HG03196 (cell line): ENCODE data around the gene CSMD2.

ENCODE experiments used
- ATAC-seq: cut with Tn5 transposase; IDR thresholded peaks from one replicate; pipeline ENCODE4 v1.9.1; 2021; ENCODE audit not compliant: unreplicated experiment

The CSMD2 gene

GRCh38 chr1:33698361-33699035 is 466.5 kb downstream of the CSMD2 start:
- no peak for ATAC-seq

- ATAC-seq, result no peak
These were observed 467.2 kb downstream of the CSMD2 start for GRCh38 chr1:33697816-33698215.

- no peak for ATAC-seq
These were observed 468.1 kb downstream of the CSMD2 start for GRCh38 chr1:33696962-33697361.

- no peak for ATAC-seq
These were observed 468.7 kb downstream of the CSMD2 start for GRCh38 chr1:33696311-33696710.

GRCh38 chr1:33692206-33693188 is 472.5 kb downstream of the CSMD2 start:
- ATAC-seq, result no peak

GRCh38 chr1:33687000-33687399 is 478.0 kb downstream of the CSMD2 start:
- no peak for ATAC-seq

- ATAC-seq, result no peak
These were observed 478.5 kb downstream of the CSMD2 start for GRCh38 chr1:33686551-33686950.

- ATAC-seq, result no peak
These were observed 479.8 kb downstream of the CSMD2 start for GRCh38 chr1:33685256-33685655.

GRCh38 chr1:33684396-33685179 is 480.4 kb downstream of the CSMD2 start:
- no peak for ATAC-seq

- no peak for ATAC-seq
These were observed 481.1 kb downstream of the CSMD2 start for GRCh38 chr1:33683913-33684312.

- ATAC-seq, result no peak
These were observed 482.7 kb downstream of the CSMD2 start for GRCh38 chr1:33682371-33682770.

GRCh38 chr1:33680281-33680840 is 484.7 kb downstream of the CSMD2 start:
- no peak for ATAC-seq

- no peak for ATAC-seq
These were observed 494.5 kb downstream of the CSMD2 start for GRCh38 chr1:33670567-33670966.

- ATAC-seq, result no peak
These were observed 496.3 kb downstream of the CSMD2 start for GRCh38 chr1:33668695-33669094.

- no peak for ATAC-seq
These were observed 497.4 kb downstream of the CSMD2 start for GRCh38 chr1:33667386-33668282.

- no peak for ATAC-seq
These were observed 498.4 kb downstream of the CSMD2 start for GRCh38 chr1:33666616-33667015.

- no peak for ATAC-seq
These were observed 503.1 kb downstream of the CSMD2 start for GRCh38 chr1:33661811-33662454.

GRCh38 chr1:33660956-33661355 is 504.1 kb downstream of the CSMD2 start:
- ATAC-seq, result no peak

- no peak for ATAC-seq
These were observed 504.8 kb downstream of the CSMD2 start for GRCh38 chr1:33660244-33660643.

- no peak for ATAC-seq
These were observed 505.4 kb downstream of the CSMD2 start for GRCh38 chr1:33659641-33660040.
